ENCODE results near the gene CCNA2. TPM values are rescaled to one million over a fixed set of nuclear protein-coding genes. Genes with fewer than 3 reads are reported as not detected.

Gene CCNA2
- polyA plus RNA-seq, 10 donors = 14.7 to 32.5 (median 22.0) TPM

- no peak for DNase-seq
Measured at GRCh38 chr4:121811122-121811521, 12.6 kb downstream of the CCNA2 start.

- DNase-seq = no peak
Measured at GRCh38 chr4:121806411-121806810, 17.3 kb downstream of the CCNA2 start.

GRCh38 chr4:121801715-121802075, 22.0 kb downstream of the CCNA2 start:
- DNase-seq = no peak

DNA sequence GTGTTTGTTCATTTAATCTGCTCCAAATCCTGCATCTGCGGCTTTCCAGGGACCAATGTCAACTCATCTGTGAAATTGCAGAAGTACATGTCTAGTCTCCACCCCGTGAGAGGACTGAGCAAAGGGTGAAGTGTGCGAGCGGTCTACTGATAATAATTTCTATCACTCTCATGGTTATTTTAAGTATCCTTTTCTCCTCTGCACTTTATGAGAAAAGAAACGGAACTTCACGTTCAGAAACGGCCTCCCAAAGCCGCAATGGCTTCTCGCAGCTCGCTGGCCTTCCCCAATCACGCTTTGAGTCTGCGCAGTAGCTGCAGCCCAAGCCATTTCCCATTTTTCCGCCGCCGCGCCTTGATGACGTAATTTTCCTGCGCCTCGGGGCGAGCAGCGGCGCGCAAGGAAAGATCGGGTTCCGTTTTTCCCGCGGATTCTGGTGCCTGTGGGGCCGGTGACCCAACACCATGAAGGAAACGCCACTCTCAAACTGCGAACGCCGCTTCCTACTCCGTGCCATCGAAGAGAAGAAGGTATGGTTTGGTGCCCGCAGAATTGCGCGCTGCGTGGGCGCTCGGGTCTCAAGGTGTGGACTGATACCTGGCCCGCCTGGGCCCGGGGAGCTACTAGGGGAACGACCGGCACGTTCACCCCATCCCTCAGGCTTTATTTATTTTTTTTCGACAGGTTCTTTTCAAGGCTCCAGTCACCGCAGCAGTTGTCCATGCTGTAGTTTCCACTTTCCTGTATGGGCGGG, 22.5 kb downstream of the CCNA2 start, which contains the start of gene EXOSC9:
EXOSC9 (plus strand) TSS at position 363 of the 754 bp plus-strand sequence; CDS start at position 465, 102 bp downstream.
- DNase-seq = peak; percentile 97 to 98 (median 97)

- no peak for DNase-seq
Measured at GRCh38 chr4:121800638-121800960, 23.1 kb downstream of the CCNA2 start.

DNA sequence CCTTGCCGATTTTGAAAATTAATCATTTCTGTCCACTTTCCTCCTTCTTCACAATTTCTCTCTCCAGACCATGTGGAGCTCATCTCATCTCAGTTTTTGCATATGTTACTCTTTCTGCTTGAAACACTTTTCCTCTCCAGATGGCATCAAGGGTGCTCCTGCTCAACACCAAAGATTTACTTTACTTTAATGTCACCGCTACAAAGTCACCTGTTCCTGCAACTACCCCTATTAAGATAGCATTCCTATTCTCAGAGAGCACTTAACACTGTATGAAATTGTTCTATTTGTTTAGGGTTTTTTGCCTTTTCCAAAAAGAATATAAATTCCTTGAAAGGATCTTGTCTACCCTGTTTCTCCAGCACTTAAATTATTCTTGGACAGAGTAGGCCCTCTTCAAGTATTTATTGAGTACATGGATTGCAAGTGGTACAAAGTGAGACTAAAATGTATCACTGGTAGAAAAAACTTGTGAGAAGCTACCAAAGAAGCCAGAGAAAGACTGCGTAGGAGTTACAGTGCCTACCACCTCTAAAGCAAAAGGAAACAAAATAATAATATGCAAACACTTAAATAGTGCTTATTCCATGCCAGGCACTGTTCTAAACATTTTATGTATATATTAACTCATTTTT, 23.7 kb downstream of the CCNA2 start:
- DNase-seq = no peak

DNA sequence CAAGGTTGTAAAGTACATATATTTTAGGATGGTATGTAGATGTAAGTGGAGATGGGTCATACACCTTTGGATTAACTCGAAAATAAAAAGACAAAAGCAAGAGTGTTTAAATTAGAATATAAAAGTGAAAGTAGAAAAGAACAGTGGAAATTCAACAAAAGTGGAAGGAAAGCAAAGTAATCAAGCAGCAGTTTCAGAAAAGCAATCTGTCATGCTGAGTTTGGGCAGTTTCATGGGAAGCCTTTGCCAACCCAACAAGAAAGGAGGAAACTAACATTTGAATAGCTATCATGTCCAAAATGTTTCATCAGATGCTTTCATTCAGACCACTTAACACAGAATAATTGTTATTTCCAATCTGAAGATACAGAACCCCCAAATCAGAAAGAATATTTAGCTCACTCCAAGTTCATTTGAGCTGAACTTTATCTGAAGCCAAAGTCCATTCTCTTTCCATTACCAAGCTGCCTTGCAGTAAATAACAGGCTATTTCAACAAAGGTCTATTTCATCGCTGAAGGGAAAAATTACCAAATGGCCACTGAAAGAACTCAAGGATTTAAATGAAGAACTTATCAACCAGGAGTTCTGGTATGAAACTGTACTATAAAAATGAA, 24.4 kb downstream of the CCNA2 start:
- no peak for DNase-seq

DNA sequence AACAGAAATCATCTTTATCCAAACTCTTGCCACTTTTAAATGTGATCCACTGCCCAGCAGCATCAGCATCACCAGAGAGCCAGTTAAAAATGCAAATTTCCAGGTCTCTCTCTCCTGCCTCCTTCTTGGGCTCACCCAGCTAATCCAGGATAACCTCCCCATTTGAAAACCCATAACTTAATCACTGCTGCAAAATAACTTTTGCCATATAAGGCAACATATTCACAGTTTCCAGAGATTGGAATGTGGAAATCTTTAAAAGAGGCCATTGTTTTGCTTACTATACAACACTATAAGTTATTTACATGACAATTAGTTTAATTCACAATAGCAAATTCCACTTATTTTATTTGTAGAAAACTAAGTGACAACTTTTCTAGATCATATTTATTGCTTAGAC, 27.4 kb downstream of the CCNA2 start:
- no peak for DNase-seq

GRCh38 chr4:121794505-121795188, 29.0 kb downstream of the CCNA2 start:
- no peak for DNase-seq

DNA sequence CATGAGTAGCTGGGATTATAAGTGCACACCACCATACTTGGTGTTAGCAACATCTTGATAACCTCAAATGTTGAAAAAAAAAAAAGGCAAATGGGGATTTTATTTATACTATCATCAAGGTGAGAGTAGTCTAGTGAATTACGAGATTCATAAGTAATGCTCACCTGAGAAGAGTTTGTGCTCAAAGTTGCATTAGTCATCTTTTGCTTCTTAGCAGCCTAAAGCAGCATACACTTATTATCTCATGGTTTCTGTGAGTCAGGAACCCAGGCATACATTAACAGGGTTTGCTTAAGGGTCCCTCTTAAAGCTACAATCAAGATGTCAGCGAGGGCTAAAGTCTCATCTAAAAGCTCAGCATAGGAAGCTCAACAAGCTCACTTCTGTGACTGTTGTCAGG, 30.7 kb downstream of the CCNA2 start:
- no peak for DNase-seq

DNA sequence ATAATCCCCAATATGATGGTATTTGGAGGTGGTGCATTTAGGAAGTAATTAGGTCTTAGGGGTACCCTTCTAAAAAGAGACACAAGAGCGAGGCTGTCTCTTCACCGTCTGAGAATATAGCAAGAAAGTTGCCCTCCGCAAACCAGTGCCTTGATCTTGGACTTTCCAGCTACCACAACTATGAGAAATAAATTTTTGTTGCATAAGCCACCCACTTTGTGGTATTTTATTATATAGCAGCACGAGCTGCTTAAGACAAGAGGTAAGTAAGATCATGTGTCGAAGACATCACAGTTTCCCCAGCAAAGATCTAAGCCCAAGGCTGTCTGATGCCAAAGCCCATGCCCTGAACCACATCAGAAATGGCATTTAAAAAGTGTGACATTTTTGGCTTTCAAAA, 32.2 kb downstream of the CCNA2 start:
- DNase-seq = peak in 1 of 3 donors; percentile 56

DNA sequence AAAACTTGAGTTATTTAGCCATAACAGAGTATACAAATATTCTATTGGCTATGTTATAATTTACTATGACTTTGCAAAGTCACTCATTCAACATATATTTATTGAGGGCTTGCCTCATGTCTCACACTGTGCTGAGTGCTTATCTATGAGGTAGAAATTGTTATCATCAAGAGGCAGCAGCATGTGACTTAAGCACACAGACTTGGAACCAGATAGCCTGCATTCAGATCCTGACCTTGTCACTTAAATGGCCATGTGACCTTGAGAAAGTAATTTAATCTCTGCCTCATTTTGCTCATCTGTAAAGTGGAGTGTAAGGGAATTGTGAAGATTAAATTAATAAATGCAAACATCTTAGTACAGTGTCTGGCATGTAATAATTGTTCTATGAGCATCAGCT, 32.7 kb downstream of the CCNA2 start:
- no peak for DNase-seq

- DNase-seq = peak in 1 of 3 donors; percentile 76
Measured at GRCh38 chr4:121789960-121790829, 33.5 kb downstream of the CCNA2 start.

DNA sequence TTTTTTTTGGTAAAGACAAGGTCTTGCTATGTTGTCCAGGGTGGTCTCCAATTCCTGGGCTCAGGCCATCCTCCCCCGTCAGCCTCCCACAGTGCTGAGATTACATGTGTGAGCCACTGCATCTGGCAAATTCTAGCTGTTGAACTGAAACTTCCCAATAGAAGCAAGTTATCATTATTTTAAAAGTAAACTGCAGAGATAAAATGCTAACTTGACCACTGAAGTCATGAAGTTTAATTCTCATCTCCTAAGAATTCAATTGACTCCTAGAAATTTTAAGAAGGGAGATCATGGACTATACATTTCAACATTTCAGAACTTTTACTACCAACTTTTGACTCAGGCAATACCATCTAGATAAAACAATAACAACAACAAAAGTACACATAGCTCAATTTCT, 34.2 kb downstream of the CCNA2 start:
- DNase-seq = no peak

DNA sequence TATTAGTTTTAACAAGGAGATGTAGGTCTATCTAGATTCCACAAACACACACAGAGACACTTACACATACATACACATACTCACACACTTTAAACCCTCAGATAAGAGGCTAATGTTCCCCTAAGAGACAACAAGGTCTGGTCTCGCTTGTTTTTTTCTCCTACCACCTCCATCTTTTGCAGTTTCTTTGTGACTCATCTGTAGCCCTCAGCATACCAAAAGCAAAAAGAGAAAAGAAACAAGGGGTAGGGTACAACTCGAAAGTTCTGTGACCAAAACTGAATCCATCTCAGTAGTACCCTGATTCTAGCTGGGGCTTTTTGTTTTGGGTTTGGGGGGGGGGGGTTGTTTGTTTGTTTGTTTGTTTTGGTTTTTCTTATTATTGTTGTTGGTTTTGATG, 34.8 kb downstream of the CCNA2 start:
- no peak for DNase-seq

DNA sequence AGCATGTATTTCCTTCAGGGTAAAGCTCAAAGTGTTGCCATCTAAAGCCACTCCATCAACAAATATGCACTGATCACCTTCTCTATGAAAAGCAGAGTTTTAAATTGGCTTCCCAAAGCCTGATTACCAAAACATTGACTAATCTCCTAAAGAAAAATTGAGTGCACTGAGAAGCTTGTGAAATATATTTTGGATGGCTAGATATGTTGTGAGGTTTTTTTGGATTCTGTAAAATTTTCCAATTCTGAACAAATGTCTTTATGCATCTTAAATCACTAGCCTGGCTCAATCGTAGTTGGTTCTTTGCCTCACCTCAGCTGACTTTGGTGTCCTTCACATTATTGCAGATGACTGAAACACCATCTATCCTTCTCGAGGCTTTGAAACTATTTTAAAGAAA, 37.5 kb downstream of the CCNA2 start:
- no peak for DNase-seq

- peak in 1 of 3 donors; percentile 30 for DNase-seq
Measured at GRCh38 chr4:121785479-121785878, 38.2 kb downstream of the CCNA2 start.

DNA sequence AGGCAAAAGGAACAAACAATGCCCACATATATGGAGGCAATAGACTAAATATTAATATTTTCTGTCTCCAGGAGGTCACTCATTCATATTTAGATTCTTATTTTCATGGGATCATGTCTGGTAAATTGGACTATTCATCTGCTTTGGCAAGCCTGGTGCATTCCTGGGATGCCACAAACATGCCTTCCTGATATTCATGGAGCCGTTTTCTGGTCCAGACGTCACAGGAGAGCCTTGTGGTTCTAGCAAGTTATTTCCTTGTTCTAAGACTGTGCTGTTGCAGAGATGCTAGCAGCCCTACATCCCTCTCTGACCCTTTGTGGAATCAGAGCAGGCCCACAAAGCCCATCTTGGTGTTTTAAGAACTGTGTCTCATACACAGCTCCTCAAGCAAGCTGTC, 38.7 kb downstream of the CCNA2 start:
- DNase-seq = peak in 2 of 3 donors; percentile 28 to 96

GRCh38 chr4:121784401-121784800, 39.3 kb downstream of the CCNA2 start:
- DNase-seq = no peak

DNA sequence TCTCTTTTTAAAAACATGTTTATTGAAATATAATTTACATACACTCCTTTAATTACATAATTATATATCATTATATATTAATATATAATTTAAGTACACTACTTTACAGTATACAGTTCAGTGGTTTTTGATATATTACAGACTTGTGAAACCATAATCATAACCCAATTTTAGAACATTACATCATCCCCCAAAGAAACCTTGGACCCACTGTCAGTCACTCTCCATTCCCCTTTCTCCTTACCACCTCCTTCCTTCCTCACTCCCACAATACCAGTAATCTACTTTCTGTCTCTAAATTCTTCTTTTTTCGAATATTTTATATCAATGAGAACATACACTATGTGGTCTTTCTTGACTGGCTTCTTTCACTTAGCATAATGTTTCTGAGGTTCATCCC, 40.5 kb downstream of the CCNA2 start:
- DNase-seq = no peak

- no peak for DNase-seq
Measured at GRCh38 chr4:121778991-121779628, 44.6 kb downstream of the CCNA2 start.
